Measurements from ENCODE around the gene ARGLU1.

DNA sequence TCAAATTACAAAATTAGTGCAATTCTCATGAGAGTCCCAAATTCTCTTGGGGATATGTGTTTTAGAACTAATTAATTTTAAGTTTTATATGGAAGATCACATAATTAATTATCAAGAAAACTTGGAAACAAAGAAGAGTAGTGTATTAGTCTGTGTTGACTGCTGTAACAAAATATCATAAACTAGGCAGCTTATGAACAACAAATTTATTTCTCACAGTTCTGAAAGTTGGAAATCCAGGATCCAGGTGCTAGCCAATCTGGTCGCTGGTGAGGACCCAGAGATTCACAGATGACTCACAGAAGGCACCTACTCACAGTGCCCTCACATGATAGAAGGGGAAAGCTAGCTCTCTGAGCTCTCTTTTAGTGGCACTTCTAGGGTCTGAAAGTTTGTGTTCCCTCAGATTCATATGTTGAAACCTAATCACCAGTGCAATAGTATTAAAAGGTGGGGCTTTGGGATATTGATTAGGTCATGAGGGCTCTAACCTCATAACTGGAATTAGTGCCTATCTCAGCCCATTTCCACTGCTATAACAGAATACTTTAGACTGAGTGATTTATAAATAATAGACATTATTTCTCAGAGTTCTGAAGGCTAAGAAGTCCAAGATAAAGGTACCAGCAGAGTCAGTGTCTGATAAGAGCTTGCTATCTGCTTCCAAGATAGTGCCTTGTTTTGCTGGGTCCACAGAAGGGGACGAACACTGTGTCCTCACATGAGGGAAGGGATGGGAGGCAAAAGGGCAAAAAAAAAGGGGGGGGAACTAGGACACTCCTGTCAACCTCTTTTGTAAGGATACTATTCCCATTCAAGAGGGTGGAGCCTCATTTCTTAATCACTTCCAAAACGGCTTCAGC lies 1.5 kb upstream of the ARGLU1 start:
- TF ChIP-seq CTCF (IDR thresholded peaks at IDR 0.05): no peak
- no peak for TF ChIP-seq POLR2AphosphoS5 (IDR thresholded peaks at IDR 0.05)
- TF ChIP-seq EP300 (IDR thresholded peaks at IDR 0.05): no peak
- TF ChIP-seq POLR2A (IDR thresholded peaks at IDR 0.05): no peak

Measured in stomach (tissue), 4 donors.